NCI-H460 (cell line): Measurements from ENCODE around the gene OR2AT4. TPM values are rescaled to one million over a fixed set of nuclear protein-coding genes. Genes with fewer than 3 reads are reported as not detected.
"Not testable (repeated sequence)": the region's sequence is repeated elsewhere in the genome, so short reads cannot be mapped to it uniquely, and the experiment has no call there.

ENCODE experiments used
- DNase-seq: peaks from one replicate; pipeline ENCODE4 v3.0.0-alpha.2; 2016; ENCODE audit warnings: low read depth; ENCODE audit errors: extremely low read depth
- total RNA-seq: library from RNA; depleted of rRNA; stranded (reverse); fragments of >200 nt; shearing (Covaris generic); gene quantifications from 2 replicates; pipeline ENCODE4 v1.2.3, GENCODE V29; 2014

Gene OR2AT4
- total RNA-seq, 1 experiment from 2014 or later = not detected

GRCh38 chr11:75072582-75072981 is 24.1 kb downstream of the OR2AT4 start:
- no peak for DNase-seq

GRCh38 chr11:75069473-75069872 is 27.2 kb downstream of the OR2AT4 start:
- no peak for DNase-seq

- DNase-seq = no peak
Observed at GRCh38 chr11:75068993-75069392, 27.7 kb downstream of the OR2AT4 start.

GRCh38 chr11:75068559-75068958 is 28.1 kb downstream of the OR2AT4 start:
- no peak for DNase-seq

- no peak for DNase-seq
Observed at GRCh38 chr11:75066061-75066460, 30.6 kb downstream of the OR2AT4 start.

- no peak for DNase-seq
Observed at GRCh38 chr11:75063741-75064314, 32.8 kb downstream of the OR2AT4 start.

- no peak for DNase-seq
Observed at GRCh38 chr11:75059299-75059698, 37.4 kb downstream of the OR2AT4 start.

- DNase-seq = no peak
Observed at GRCh38 chr11:75056814-75057213, 39.9 kb downstream of the OR2AT4 start.

GRCh38 chr11:75055511-75055910 is 41.2 kb downstream of the OR2AT4 start:
- DNase-seq = no peak

- DNase-seq = no peak
Observed at GRCh38 chr11:75052457-75052856, 44.2 kb downstream of the OR2AT4 start.

- no peak for DNase-seq
Observed at GRCh38 chr11:75051043-75051442, 45.6 kb downstream of the OR2AT4 start.

GRCh38 chr11:75050516-75050915 is 46.2 kb downstream of the OR2AT4 start:
- DNase-seq = no peak

- DNase-seq = not testable (repeated sequence)
Observed at GRCh38 chr11:75049501-75050266, 47.0 kb downstream of the OR2AT4 start.

- DNase-seq = no peak
Observed at GRCh38 chr11:75047191-75047590, 49.5 kb downstream of the OR2AT4 start.

GRCh38 chr11:75046668-75047067 is 50.0 kb downstream of the OR2AT4 start:
- DNase-seq = not testable (repeated sequence)

- DNase-seq = not testable (repeated sequence)
Observed at GRCh38 chr11:75044381-75045170, 52.1 kb downstream of the OR2AT4 start.

GRCh38 chr11:75041821-75042220 is 54.9 kb downstream of the OR2AT4 start:
- DNase-seq = not testable (repeated sequence)

- no peak for DNase-seq
Observed at GRCh38 chr11:75041263-75041662, 55.4 kb downstream of the OR2AT4 start.

GRCh38 chr11:75040167-75040770 is 56.4 kb downstream of the OR2AT4 start:
- no peak for DNase-seq

- no peak for DNase-seq
Observed at GRCh38 chr11:75035911-75036565, 60.6 kb downstream of the OR2AT4 start.

GRCh38 chr11:75035256-75035655 is 61.4 kb downstream of the OR2AT4 start:
- no peak for DNase-seq
